HAP-1 (cell line): ENCODE results near the gene HSCB.
"Not testable (repeated sequence)": the region's sequence is repeated elsewhere in the genome, so short reads cannot be mapped to it uniquely, and the experiment has no call there.

Experiments used
- DNase-seq, 2 experiments: peaks; one replicate each; pipeline ENCODE4 v3.0.0-alpha.2; 2016 to 2020; ENCODE audit warnings: low spot score in 2 of 2
- H3K27me3 ChIP-seq: fragments of 250-450 bp; sonication (Bioruptor Pico); 2 replicates; pipeline ENCODE4 v1.5.1; 2020; ENCODE audit warnings: low read depth, mild to moderate bottlenecking, moderate library complexity
- H3K36me3 ChIP-seq: fragments of 250-450 bp; sonication (Bioruptor Pico); replicated peaks from 2 replicates; pipeline ENCODE4 v1.5.1; 2020; ENCODE audit warnings: mild to moderate bottlenecking
- H3K4me1 ChIP-seq: fragments of 250-450 bp; sonication (Bioruptor Pico); 2 replicates; pipeline ENCODE4 v1.5.1; 2020; ENCODE audit warnings: mild to moderate bottlenecking
- H3K4me3 ChIP-seq: fragments of 250-450 bp; sonication (Bioruptor Pico); 2 replicates; pipeline ENCODE4 v1.5.1; 2020; ENCODE audit warnings: mild to moderate bottlenecking, moderate library complexity
- H3K9me3 ChIP-seq: fragments of 250-450 bp; sonication (Bioruptor Pico); 2 replicates; pipeline ENCODE4 v1.5.1; 2020; ENCODE audit warnings: mild to moderate bottlenecking, moderate library complexity
- in situ Hi-C: fragments of 300-500 bp; cut with MboI; formaldehyde crosslinking; loops from 3 replicates; pipeline ENCODE4 v1.14.3; 2020; ENCODE audit warnings: low sequenced_read_pairs, inconsistent platforms, mixed read lengths

HSCB gene

GRCh38 chr22:28728002-28728401, 13.8 kb upstream of the HSCB start:
- no peak for DNase-seq
- Histone ChIP-seq H3K9me3 (no peaks in the 10 kb centered on the region), H3K4me3 (no peak overlapping the region), H3K27me3 (no peaks in the 10 kb centered on the region), H3K36me3 (peaks cover 44% of the 10 kb centered on the region), H3K4me1 (no peaks in the 10 kb centered on the region)
- in situ Hi-C loops, result no loop called here

- peaks cover 46% of the 10 kb centered on the region for H3K36me3 ChIP-seq
- no peaks in the 10 kb centered on the region for H3K9me3 ChIP-seq
- H3K4me1 ChIP-seq, result no peaks in the 10 kb centered on the region
- no peak overlapping the region for H3K4me3 ChIP-seq
- no peak for DNase-seq
- in situ Hi-C loops, result no loop called here
- H3K27me3 ChIP-seq, result no peaks in the 10 kb centered on the region
These were observed 13.1 kb upstream of the HSCB start for GRCh38 chr22:28728621-28729313.

GRCh38 chr22:28730179-28730578, 11.7 kb upstream of the HSCB start:
- in situ Hi-C loops, result no loop called here
- no peak overlapping the region for H3K4me3 ChIP-seq
- H3K36me3 ChIP-seq, result peaks cover 41% of the 10 kb centered on the region
- H3K27me3 ChIP-seq, result no peaks in the 10 kb centered on the region
- DNase-seq, result no peak
- no peaks in the 10 kb centered on the region for H3K4me1 ChIP-seq
- H3K9me3 ChIP-seq, result no peaks in the 10 kb centered on the region

GRCh38 chr22:28734393-28734792, 7.4 kb upstream of the HSCB start:
- H3K36me3 ChIP-seq, result peaks cover 34% of the 10 kb centered on the region
- H3K4me1 ChIP-seq, result peaks cover 14% of the 10 kb centered on the region
- H3K4me3 ChIP-seq, result no peak overlapping the region
- no peaks in the 10 kb centered on the region for H3K9me3 ChIP-seq
- DNase-seq, result no peak
- no peaks in the 10 kb centered on the region for H3K27me3 ChIP-seq
- in situ Hi-C loops, result no loop called here

GRCh38 chr22:28736301-28737155, 5.3 kb upstream of the HSCB start:
- in situ Hi-C loops, result no loop called here
- Histone ChIP-seq H3K9me3 (no peaks in the 10 kb centered on the region), H3K36me3 (peaks cover 26% of the 10 kb centered on the region), H3K4me3 (no peak overlapping the region), H3K4me1 (peaks cover 14% of the 10 kb centered on the region), H3K27me3 (no peaks in the 10 kb centered on the region)
- peak; percentile 36 to 83 for DNase-seq

GRCh38 chr22:28737701-28738100, 4.1 kb upstream of the HSCB start:
- no peak overlapping the region for H3K4me3 ChIP-seq
- H3K9me3 ChIP-seq, result no peaks in the 10 kb centered on the region
- H3K27me3 ChIP-seq, result no peaks in the 10 kb centered on the region
- DNase-seq, result no peak
- in situ Hi-C loops, result no loop called here
- peaks cover 14% of the 10 kb centered on the region for H3K36me3 ChIP-seq
- peaks cover 15% of the 10 kb centered on the region for H3K4me1 ChIP-seq

- H3K4me3 ChIP-seq, DNase-seq, in situ Hi-C loops, H3K27me3 ChIP-seq, H3K9me3 ChIP-seq, H3K36me3 ChIP-seq: not testable (repeated sequence)
- peaks cover 20% of the 10 kb centered on the region for H3K4me1 ChIP-seq
These were observed 3.0 kb upstream of the HSCB start for GRCh38 chr22:28738876-28739275.

- Histone ChIP-seq H3K27me3 (no peaks in the 10 kb centered on the region), H3K9me3 (no peaks in the 10 kb centered on the region), H3K4me1 (peaks cover 16% of the 10 kb centered on the region), H3K36me3 (peaks cover 13% of the 10 kb centered on the region), H3K4me3 (peak overlapping the region; percentile 76)
- in situ Hi-C loops, result no loop called here
- peak; percentile 11 to 17 for DNase-seq
These were observed 547 bp upstream of the HSCB start for GRCh38 chr22:28741200-28741784.

GRCh38 chr22:28742562-28742962, 723 bp downstream of the HSCB start:
- in situ Hi-C loops, result no loop called here

GRCh38 chr22:28743852-28744251, 2.0 kb downstream of the HSCB start:
- Histone ChIP-seq H3K27me3 (no peaks in the 10 kb centered on the region), H3K4me1 (peaks cover 6% of the 10 kb centered on the region), H3K9me3 (no peaks in the 10 kb centered on the region), H3K36me3 (peaks cover 30% of the 10 kb centered on the region), H3K4me3 (no peak overlapping the region)
- in situ Hi-C loops, result no loop called here
- no peak for DNase-seq

More at GRCh38 chr22:28742562-28742962, 723 bp downstream of the HSCB start:
- Histone ChIP-seq H3K4me1 (peaks cover 6% of the 10 kb centered on the region), H3K9me3 (no peaks in the 10 kb centered on the region), H3K4me3 (peak overlapping the region; percentile 76), H3K27me3 (no peaks in the 10 kb centered on the region), H3K36me3 (peaks cover 20% of the 10 kb centered on the region)
- peak in 1 of 2 experiments; percentile 96 for DNase-seq

GRCh38 chr22:28750471-28750881, 8.6 kb downstream of the HSCB start:
- Histone ChIP-seq H3K9me3 (no peaks in the 10 kb centered on the region), H3K4me1 (no peaks in the 10 kb centered on the region), H3K27me3 (no peaks in the 10 kb centered on the region), H3K4me3 (no peak overlapping the region), H3K36me3 (peaks cover 23% of the 10 kb centered on the region)
- DNase-seq, result no peak
- in situ Hi-C loops, result no loop called here

- in situ Hi-C loops, H3K4me3 ChIP-seq, H3K9me3 ChIP-seq, H3K36me3 ChIP-seq, H3K4me1 ChIP-seq, DNase-seq, H3K27me3 ChIP-seq: not testable (repeated sequence)
These were observed 12.7 kb downstream of the HSCB start for GRCh38 chr22:28754512-28754911.

- no peaks in the 10 kb centered on the region for H3K27me3 ChIP-seq
- no peaks in the 10 kb centered on the region for H3K9me3 ChIP-seq
- peaks cover 11% of the 10 kb centered on the region for H3K4me1 ChIP-seq
- H3K36me3 ChIP-seq, result no peaks in the 10 kb centered on the region
- H3K4me3 ChIP-seq, result no peak overlapping the region
- in situ Hi-C loops, result no loop called here
- DNase-seq, result peak; percentile 18 to 44
These were observed 18.2 kb downstream of the HSCB start for GRCh38 chr22:28759861-28760560.

GRCh38 chr22:28761449-28761755, 19.6 kb downstream of the HSCB start:
- in situ Hi-C loops, result no loop called here
- Histone ChIP-seq H3K9me3 (no peaks in the 10 kb centered on the region), H3K36me3 (no peaks in the 10 kb centered on the region)

More at GRCh38 chr22:28761449-28761755, 19.6 kb downstream of the HSCB start:
- Histone ChIP-seq H3K4me1 (peaks cover 11% of the 10 kb centered on the region), H3K27me3 (no peaks in the 10 kb centered on the region), H3K4me3 (no peak overlapping the region)
- DNase-seq, result no peak
